Ammon's horn (tissue), 1 donor: ENCODE results near the gene COL25A1.
A peak's percentile ranks its signal among the peaks of the same experiment; 100 is the strongest.

ENCODE experiments used
- DNase-seq: peaks from one replicate; pipeline ENCODE4 v3.0.0-alpha.2; 2016; ENCODE audit warnings: low spot score

The COL25A1 gene

GRCh38 chr4:109214622-109215301 is 87.7 kb downstream of the COL25A1 start:
- no peak for DNase-seq

GRCh38 chr4:109213056-109213455 is 89.4 kb downstream of the COL25A1 start:
- DNase-seq: no peak

GRCh38 chr4:109211671-109212070 is 90.8 kb downstream of the COL25A1 start:
- no peak for DNase-seq

GRCh38 chr4:109209647-109210046 is 92.8 kb downstream of the COL25A1 start:
- no peak for DNase-seq

- DNase-seq: no peak
Measured at GRCh38 chr4:109207898-109208297, 94.6 kb downstream of the COL25A1 start.

- peak; percentile 22 for DNase-seq
Measured at GRCh38 chr4:109207061-109207460, 95.4 kb downstream of the COL25A1 start.

GRCh38 chr4:109206620-109207019 is 95.8 kb downstream of the COL25A1 start:
- no peak for DNase-seq

GRCh38 chr4:109205186-109205585 is 97.3 kb downstream of the COL25A1 start:
- no peak for DNase-seq

- DNase-seq: no peak
Measured at GRCh38 chr4:109199585-109199984, 102.9 kb downstream of the COL25A1 start.

- DNase-seq: no peak
Measured at GRCh38 chr4:109195646-109196045, 106.8 kb downstream of the COL25A1 start.

GRCh38 chr4:109191216-109191615 is 111.2 kb downstream of the COL25A1 start:
- no peak for DNase-seq

GRCh38 chr4:109186458-109186945 is 116.0 kb downstream of the COL25A1 start:
- no peak for DNase-seq

- no peak for DNase-seq
Measured at GRCh38 chr4:109185951-109186350, 116.5 kb downstream of the COL25A1 start.

- no peak for DNase-seq
Measured at GRCh38 chr4:109185548-109185947, 116.9 kb downstream of the COL25A1 start.

- DNase-seq: no peak
Measured at GRCh38 chr4:109184491-109184961, 117.9 kb downstream of the COL25A1 start.

GRCh38 chr4:109183931-109184490 is 118.4 kb downstream of the COL25A1 start:
- no peak for DNase-seq

GRCh38 chr4:109182696-109183095 is 119.8 kb downstream of the COL25A1 start:
- no peak for DNase-seq

GRCh38 chr4:109179061-109179460 is 123.4 kb downstream of the COL25A1 start:
- DNase-seq: no peak

- DNase-seq: no peak
Measured at GRCh38 chr4:109177096-109177810, 125.2 kb downstream of the COL25A1 start.

- no peak for DNase-seq
Measured at GRCh38 chr4:109174224-109174953, 128.1 kb downstream of the COL25A1 start.

- no peak for DNase-seq
Measured at GRCh38 chr4:109172301-109172700, 130.2 kb downstream of the COL25A1 start.

GRCh38 chr4:109171070-109171469 is 131.4 kb downstream of the COL25A1 start:
- no peak for DNase-seq
